HG02798 (cell line): ENCODE data around the gene FBP2.
"Not testable (repeated sequence)": the region's sequence is repeated elsewhere in the genome, so short reads cannot be mapped to it uniquely, and the experiment has no call there.

ENCODE experiments used
- ATAC-seq: cut with Tn5 transposase; IDR thresholded peaks from one replicate; pipeline ENCODE4 v1.9.1; 2021; ENCODE audit warnings: mild to moderate bottlenecking; ENCODE audit not compliant: unreplicated experiment, poor library complexity

The FBP2 gene

DNA sequence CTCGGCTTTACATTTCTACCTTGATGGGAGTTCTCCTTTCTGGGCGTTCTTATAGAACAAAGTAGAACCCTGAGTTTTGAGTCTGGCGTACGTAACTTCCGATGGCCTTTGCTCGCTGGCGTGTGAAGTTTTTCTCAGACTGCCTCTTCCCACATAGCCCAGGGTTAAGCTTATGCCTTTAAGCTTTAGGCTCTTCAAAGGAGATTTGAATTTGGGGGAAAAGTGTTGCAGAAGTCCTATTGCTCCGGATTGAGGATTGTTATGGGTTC is 13.7 kb upstream of the FBP2 start:
- ATAC-seq, result no peak

GRCh38 chr9:94606646-94607422 is 13.2 kb upstream of the FBP2 start:
- ATAC-seq, result no peak

DNA sequence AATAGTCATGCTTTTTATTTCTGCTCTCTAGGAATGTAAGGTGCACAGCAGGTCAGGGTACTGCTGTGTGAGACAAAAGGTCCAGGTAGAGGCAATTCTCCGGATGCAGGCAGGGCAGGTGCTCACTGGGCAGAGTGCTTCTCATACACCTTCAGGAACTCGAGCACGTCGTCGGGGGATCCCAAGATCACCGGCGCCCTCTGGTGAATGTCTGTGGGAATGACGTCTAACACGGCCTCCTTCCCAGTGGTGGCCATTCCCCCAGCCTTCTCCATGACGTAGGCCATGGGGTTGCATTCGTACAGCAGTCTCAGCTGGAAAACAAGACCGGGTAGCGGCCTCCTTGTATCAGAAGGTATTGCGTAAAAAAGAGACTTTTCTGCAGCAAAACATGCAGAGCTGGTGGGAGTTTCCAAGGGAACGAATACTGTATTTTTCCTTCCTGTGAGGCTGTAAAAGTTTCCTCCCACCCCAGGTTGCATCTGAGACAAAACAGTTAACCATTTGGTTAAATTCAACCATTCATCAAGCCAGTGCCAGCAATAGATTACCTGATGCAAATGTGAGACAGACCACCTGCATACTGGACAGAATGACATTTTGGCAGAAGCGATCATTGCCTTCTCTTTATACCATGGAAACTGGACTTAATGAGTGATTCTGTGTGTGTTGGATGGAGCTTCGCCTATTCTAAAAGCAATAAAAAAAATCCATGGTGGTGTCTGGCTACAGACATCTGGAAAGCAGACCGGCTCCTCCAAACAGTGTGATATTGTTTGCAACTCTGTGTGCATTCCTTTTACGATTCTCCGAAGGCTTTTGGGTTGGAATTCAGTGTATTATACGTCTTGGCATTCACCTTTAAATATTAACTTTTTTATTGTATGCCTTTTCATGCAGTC is 9.9 kb upstream of the FBP2 start:
- ATAC-seq, result peak; percentile 60

- ATAC-seq, result no peak
Measured at GRCh38 chr9:94602666-94603065, 9.0 kb upstream of the FBP2 start.

GRCh38 chr9:94600715-94601114 is 7.1 kb upstream of the FBP2 start:
- ATAC-seq, result no peak

DNA sequence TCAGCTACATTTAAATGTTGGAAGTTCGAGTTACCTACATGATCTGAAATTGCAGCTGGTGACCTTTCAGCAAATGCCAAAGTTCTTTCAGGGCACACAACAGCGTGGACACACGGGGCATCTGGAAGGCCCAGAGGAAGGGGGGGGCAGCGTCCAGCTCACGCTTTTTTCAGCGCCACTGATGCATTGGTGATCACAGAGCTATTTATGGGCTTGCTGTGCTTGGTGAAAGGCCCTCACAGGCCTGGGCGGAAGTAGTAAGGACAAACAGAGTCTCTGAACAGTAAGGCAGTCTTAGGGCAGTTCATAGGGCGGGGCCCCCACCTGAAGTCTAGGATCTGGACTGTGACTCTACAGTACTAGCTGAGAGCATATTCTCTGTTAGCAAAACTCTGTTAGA is 6.6 kb upstream of the FBP2 start:
- ATAC-seq, result no peak

GRCh38 chr9:94599102-94599501 is 5.5 kb upstream of the FBP2 start:
- ATAC-seq, result no peak

DNA sequence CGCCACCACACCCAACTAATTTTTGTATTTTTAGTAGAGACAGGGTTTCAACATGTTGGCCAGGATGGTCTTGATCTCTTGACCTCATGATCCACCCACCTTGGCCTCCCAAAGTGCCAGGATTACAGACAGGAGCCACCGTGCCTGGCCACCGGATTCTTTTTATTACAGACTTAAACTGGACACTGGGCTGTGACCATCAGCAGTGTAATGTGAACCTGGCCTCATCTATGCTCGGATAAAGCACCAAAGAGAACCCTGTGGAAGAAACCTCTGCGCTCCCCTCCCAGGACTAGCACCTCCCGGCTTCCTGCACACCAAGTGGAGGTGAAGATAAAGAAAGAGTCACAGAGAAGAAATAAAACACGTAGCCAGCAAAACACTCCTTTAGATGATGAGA is 941 bp downstream of the FBP2 start:
- ATAC-seq, result not testable (repeated sequence)

DNA sequence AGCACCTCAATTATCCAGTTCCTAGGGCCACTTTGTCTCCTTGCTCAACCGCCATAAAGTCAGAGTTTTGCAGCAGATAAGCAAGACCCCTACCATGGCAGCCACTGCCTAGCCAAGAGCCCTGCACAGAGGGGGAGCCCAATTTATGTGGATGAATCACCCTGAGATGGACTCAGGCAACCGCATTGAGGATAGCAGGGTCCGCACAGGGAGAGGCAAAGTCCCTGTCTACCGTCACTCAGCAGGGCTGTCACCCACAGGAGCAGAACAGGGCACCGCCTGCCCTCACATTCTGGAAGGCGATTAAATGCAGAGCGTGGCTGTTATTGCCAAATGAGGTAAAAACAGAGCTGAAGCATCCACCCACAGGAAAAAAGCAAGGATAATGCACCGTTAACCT is 1.7 kb downstream of the FBP2 start:
- no peak for ATAC-seq

GRCh38 chr9:94591046-94591545 is 2.5 kb downstream of the FBP2 start:
- not testable (repeated sequence) for ATAC-seq

DNA sequence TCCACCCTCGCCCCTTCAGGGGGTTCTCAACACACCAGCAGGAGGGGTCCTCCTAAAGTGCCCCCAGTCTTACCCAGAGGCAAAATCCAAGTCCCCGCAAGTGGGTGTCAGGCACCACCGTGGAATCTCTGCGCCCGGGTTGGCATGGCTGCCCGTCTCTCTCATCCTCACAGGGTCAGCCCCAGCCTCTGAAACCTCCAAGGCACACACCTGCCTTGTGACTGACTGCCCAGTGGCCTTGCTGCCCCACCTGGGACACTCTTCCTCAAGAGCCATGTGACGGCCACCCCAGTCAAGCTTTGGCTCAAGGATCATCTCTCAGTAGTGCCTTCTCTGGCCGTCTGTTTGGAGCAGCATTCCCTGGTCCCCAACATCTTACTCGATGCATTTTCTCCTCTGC is 4.9 kb downstream of the FBP2 start:
- no peak for ATAC-seq

DNA sequence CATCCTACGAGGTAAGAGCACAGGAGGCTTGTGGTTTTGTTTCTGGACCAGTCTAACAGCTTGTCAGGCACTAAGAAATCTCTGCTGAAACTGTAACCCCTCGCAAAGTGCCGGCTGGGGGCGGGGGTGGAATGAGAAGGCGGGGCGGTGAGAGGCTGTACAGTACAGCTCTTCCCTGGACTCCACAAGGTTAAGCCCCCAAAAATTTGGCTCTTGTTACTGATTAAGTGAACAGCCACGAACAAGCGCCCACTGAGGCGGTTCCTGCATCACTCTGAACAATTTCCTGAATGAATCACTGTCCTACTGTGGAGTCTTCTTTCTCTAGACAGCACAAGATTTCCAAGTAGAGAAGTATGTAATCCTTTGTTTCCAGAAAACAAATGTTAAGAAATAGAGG is 6.8 kb downstream of the FBP2 start:
- ATAC-seq, result no peak

GRCh38 chr9:94586316-94586715 is 7.3 kb downstream of the FBP2 start:
- no peak for ATAC-seq

- ATAC-seq, result no peak
Measured at GRCh38 chr9:94584555-94584954, 9.1 kb downstream of the FBP2 start.

DNA sequence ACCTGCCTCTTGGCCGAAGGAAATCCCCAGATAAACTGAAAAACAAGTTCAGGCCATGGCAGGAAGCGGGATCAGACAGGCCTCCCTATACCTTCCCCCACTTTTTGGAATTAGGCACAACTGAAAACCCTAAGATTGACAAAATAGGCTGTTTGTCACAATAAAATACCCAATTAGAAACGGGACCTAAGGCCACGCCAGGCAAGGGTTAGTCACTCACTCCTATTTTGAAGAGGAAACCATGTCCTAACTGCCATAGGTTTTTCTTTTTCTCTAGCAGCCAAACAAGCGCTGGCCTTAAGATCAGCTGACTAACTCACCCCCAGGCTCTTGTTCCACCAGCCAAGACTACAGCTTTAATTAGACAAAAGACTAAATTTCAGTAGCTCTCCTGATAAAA is 11.9 kb downstream of the FBP2 start:
- ATAC-seq, result no peak

DNA sequence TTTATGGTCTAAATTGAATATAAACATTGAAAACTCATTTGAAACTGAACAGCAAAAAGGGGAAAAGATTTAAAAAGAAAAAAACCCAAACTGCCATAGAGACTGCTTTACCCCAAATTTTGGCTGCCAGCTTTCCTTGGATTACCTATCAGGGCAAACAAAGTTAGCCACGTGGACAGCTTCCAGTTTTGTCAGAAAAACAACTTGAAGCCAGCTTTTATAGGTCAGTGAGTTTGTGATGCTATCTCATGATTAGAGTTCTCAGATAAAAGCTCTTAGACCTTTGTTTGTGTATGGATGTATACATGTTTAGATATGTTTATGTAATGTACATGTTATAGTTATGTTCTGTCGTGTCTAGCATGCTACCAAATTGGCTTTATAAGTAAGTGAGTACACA is 16.1 kb downstream of the FBP2 start:
- ATAC-seq, result no peak

DNA sequence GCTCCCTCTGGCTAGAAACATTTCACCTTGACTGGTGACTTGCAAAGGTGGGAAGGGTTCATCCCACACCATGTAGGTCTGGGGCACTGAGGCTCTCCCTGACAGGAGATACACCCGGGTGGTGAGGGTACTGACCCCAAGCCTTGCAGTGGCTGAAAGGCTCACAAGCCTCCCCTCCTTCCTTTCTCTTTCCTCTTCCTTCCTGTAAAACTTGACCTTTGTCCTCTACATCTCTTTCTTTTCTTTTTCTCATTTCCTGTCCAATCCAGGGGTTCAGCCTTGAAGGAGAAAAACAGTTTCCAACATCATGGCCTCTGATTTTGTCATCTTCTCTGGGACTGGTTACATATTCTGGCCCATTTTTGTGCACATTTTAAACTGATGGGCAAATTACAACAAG is 16.6 kb downstream of the FBP2 start:
- no peak for ATAC-seq

- ATAC-seq, result no peak
Measured at GRCh38 chr9:94576131-94576530, 17.5 kb downstream of the FBP2 start.

GRCh38 chr9:94568972-94569712 is 24.5 kb downstream of the FBP2 start:
- no peak for ATAC-seq

- no peak for ATAC-seq
Measured at GRCh38 chr9:94568250-94568889, 25.3 kb downstream of the FBP2 start.
